HFFc6 (cell line): ENCODE data around the gene FXR1. TPM values are rescaled to one million over a fixed set of nuclear protein-coding genes. Genes with fewer than 3 reads are reported as not detected.
A peak's percentile ranks its signal among the peaks of the same experiment; 100 is the strongest.
"Not testable (repeated sequence)": the region's sequence is repeated elsewhere in the genome, so short reads cannot be mapped to it uniquely, and the experiment has no call there.

Experiments
- DNase-seq: peaks from one replicate; pipeline ENCODE4 v3.0.0-alpha.2; 2018
- H3K27ac Mint-ChIP-seq: 2 replicates; pipeline ENCODE4 v1.8.0; 2020; ENCODE audit warnings: mild to moderate bottlenecking, mixed read lengths
- H3K27me3 Mint-ChIP-seq: 2 replicates; pipeline ENCODE4 v1.8.0; 2021; ENCODE audit warnings: mild to moderate bottlenecking, moderate library complexity, mixed read lengths; ENCODE audit not compliant: insufficient read depth
- H3K36me3 Mint-ChIP-seq: 2 replicates; pipeline ENCODE4 v1.8.0; 2021; ENCODE audit warnings: low read depth, mixed read lengths
- H3K4me1 Mint-ChIP-seq: 2 replicates; pipeline ENCODE4 v1.8.0; 2020; ENCODE audit warnings: low read depth, mixed read lengths
- H3K4me3 Mint-ChIP-seq: 2 replicates; pipeline ENCODE4 v1.8.0; 2020; ENCODE audit warnings: mild to moderate bottlenecking, moderate library complexity, mixed read lengths
- H3K9me3 Mint-ChIP-seq: 2 replicates; pipeline ENCODE4 v1.8.0; 2020; ENCODE audit warnings: mild to moderate bottlenecking, mixed read lengths
- CTCF ChIP-seq: fragments of 200-600 bp; sonication (generic); IDR thresholded peaks from 2 replicates; pipeline ENCODE4 v1.5.0; 2021; ENCODE audit warnings: antibody characterized with exemption, mild to moderate bottlenecking
- total RNA-seq, 6 experiments: library from RNA; stranded (reverse); fragmentation: NEBNext Ultra II Directional; extraction: Animal tissue kit (Norgen Biotek cat#: 25700); gene quantifications; 2 replicates in 1 of 6; 3 replicates in 5 of 6; pipeline ENCODE4 v1.2.3, GENCODE V29; 2021

FXR1 gene
- total RNA-seq, 6 experiments from 2014 or later = 159 to 213 (median 171) TPM

GRCh38 chr3:180980611-180981010 lies 68.1 kb downstream of the FXR1 start:
- DNase-seq = peak; percentile 26
- Mint-ChIP-seq H3K36me3 (peaks cover 18% of the 10 kb centered on the region; the same call in 1 of the 2 replicates), H3K4me3 (no peak overlapping the region), H3K27me3 (no peaks in the 10 kb centered on the region), H3K27ac (peak overlapping the region; percentile 36), H3K9me3 (no peaks in the 10 kb centered on the region), H3K4me1 (peaks cover 6% of the 10 kb centered on the region; the same call in 1 of the 2 replicates)
- TF ChIP-seq CTCF = no peak

GRCh38 chr3:180981912-180982311 lies 69.4 kb downstream of the FXR1 start:
- Mint-ChIP-seq H3K27ac (peak overlapping the region; percentile 40), H3K9me3 (no peaks in the 10 kb centered on the region), H3K27me3 (no peaks in the 10 kb centered on the region), H3K36me3 (peaks cover 17% of the 10 kb centered on the region), H3K4me3 (no peak overlapping the region), H3K4me1 (peaks cover 13% of the 10 kb centered on the region)
- DNase-seq = no peak
- TF ChIP-seq CTCF = no peak

- H3K4me1 Mint-ChIP-seq = peaks cover 25% of the 10 kb centered on the region
- peak overlapping the region; percentile 45; the same call in 1 of the 2 replicates for H3K27ac Mint-ChIP-seq
- DNase-seq = no peak
- H3K4me3 Mint-ChIP-seq = no peak overlapping the region
- H3K36me3 Mint-ChIP-seq = peaks cover 21% of the 10 kb centered on the region
- no peaks in the 10 kb centered on the region for H3K9me3 Mint-ChIP-seq
- no peak for TF ChIP-seq CTCF
- no peaks in the 10 kb centered on the region for H3K27me3 Mint-ChIP-seq
Measured at GRCh38 chr3:180983136-180983535, 70.7 kb downstream of the FXR1 start.

- H3K9me3 Mint-ChIP-seq, H3K4me3 Mint-ChIP-seq, H3K27me3 Mint-ChIP-seq, DNase-seq: not testable (repeated sequence)
- Mint-ChIP-seq H3K27ac (peak overlapping the region; percentile 31; the same call in 1 of the 2 replicates), H3K36me3 (peaks cover 21% of the 10 kb centered on the region), H3K4me1 (peaks cover 38% of the 10 kb centered on the region)
Measured at GRCh38 chr3:180986366-180986765, 73.9 kb downstream of the FXR1 start.

- peaks cover 18% of the 10 kb centered on the region for H3K36me3 Mint-ChIP-seq
- no peaks in the 10 kb centered on the region for H3K27me3 Mint-ChIP-seq
- no peaks in the 10 kb centered on the region for H3K9me3 Mint-ChIP-seq
- H3K4me3 Mint-ChIP-seq = no peak overlapping the region
- no peak for TF ChIP-seq CTCF
- DNase-seq = no peak
- H3K4me1 Mint-ChIP-seq = peaks cover 39% of the 10 kb centered on the region
- H3K27ac Mint-ChIP-seq = no peak overlapping the region
Measured at GRCh38 chr3:180987344-180987743, 74.9 kb downstream of the FXR1 start.

GRCh38 chr3:180989291-180990163 lies 77.1 kb downstream of the FXR1 start, which contains the start of gene DNAJC19:
Gene DNAJC19, minus strand, starts transcription at chr3:180989736. Its CDS starts 134 bp downstream, at chr3:180989602.
- peaks cover 39% of the 10 kb centered on the region for H3K4me1 Mint-ChIP-seq
- H3K27me3 Mint-ChIP-seq = no peaks in the 10 kb centered on the region; the same call in 1 of the 2 replicates
- DNase-seq = peak; percentile 97
- TF ChIP-seq CTCF = no peak
- peaks cover 16% of the 10 kb centered on the region for H3K36me3 Mint-ChIP-seq
- H3K9me3 Mint-ChIP-seq = no peaks in the 10 kb centered on the region
- peak within 1 kb of the TSS; percentile 89 for H3K27ac Mint-ChIP-seq
- peak within 1 kb of the TSS; percentile 99 for H3K4me3 Mint-ChIP-seq
